H9 (cell line): ENCODE data around the gene FAM13B. TPM values are rescaled to one million over a fixed set of nuclear protein-coding genes. Genes with fewer than 3 reads are reported as not detected.

Experiments used
- DNase-seq: peaks from one replicate; pipeline ENCODE4 v3.0.0-alpha.2; 2017
- H2AFZ ChIP-seq: one replicate; pipeline ENCODE4 v1.6.1; 2013; ENCODE audit warnings: mild to moderate bottlenecking, low read length, control low read depth, moderate library complexity
- H2AK5ac ChIP-seq: 2 replicates; pipeline ENCODE4 v1.6.1; 2013; ENCODE audit warnings: low read length, control low read depth, mixed read lengths; ENCODE audit not compliant: insufficient read length
- H2BK120ac ChIP-seq: one replicate; pipeline ENCODE4 v1.6.1; 2013; ENCODE audit warnings: low read depth, mild to moderate bottlenecking, low read length, control low read depth, inconsistent platforms; ENCODE audit not compliant: poor library complexity, severe bottlenecking
- H2BK12ac ChIP-seq: 2 replicates; pipeline ENCODE4 v1.6.1; 2013; ENCODE audit warnings: low read length, control low read depth, mixed read lengths, low read depth; ENCODE audit not compliant: insufficient read length
- H2BK15ac ChIP-seq: 2 replicates; pipeline ENCODE4 v1.6.1; 2013; ENCODE audit warnings: low read depth, low read length, control low read depth
- H2BK20ac ChIP-seq: one replicate; pipeline ENCODE4 v1.6.1; 2013; ENCODE audit warnings: low read depth, mild to moderate bottlenecking, low read length, control low read depth, inconsistent platforms; ENCODE audit not compliant: poor library complexity, severe bottlenecking
- H2BK5ac ChIP-seq: 2 replicates; pipeline ENCODE4 v1.6.1; 2013; ENCODE audit warnings: low read length, control low read depth, mixed read lengths; ENCODE audit not compliant: insufficient read length
- H3K14ac ChIP-seq: 2 replicates; pipeline ENCODE4 v1.6.1; 2013; ENCODE audit warnings: low read length, control low read depth; ENCODE audit not compliant: insufficient read depth
- H3K18ac ChIP-seq: 2 replicates; pipeline ENCODE4 v1.6.1; 2013; ENCODE audit warnings: low read depth, mild to moderate bottlenecking, mixed read lengths, low read length, control low read depth; ENCODE audit not compliant: insufficient read length
- H3K23ac ChIP-seq: 2 replicates; pipeline ENCODE4 v1.6.1; 2013; ENCODE audit warnings: low read length, control low read depth, mixed read lengths, low read depth; ENCODE audit not compliant: insufficient read length
- H3K23me2 ChIP-seq: 2 replicates; pipeline ENCODE4 v1.6.1; 2013; ENCODE audit warnings: low read depth, mild to moderate bottlenecking, mixed read lengths, low read length, control low read depth; ENCODE audit not compliant: insufficient read length, poor library complexity, severe bottlenecking
- H3K27ac ChIP-seq: 2 replicates; pipeline ENCODE4 v1.5.1; 2013; ENCODE audit warnings: low read length, control low read depth, mixed read lengths, low read depth; ENCODE audit not compliant: insufficient read length
- H3K27me3 ChIP-seq: 2 replicates; pipeline ENCODE4 v1.6.1; 2013; ENCODE audit warnings: low read length, control low read depth, inconsistent platforms; ENCODE audit not compliant: insufficient read depth
- H3K4ac ChIP-seq: 2 replicates; pipeline ENCODE4 v1.6.1; 2013; ENCODE audit warnings: low read depth, mild to moderate bottlenecking, control low read depth, inconsistent platforms, low read length, moderate library complexity
- H3K4me1 ChIP-seq: 2 replicates; pipeline ENCODE4 v1.6.1; 2013; ENCODE audit warnings: low read length, control low read depth, inconsistent platforms; ENCODE audit not compliant: insufficient read depth
- H3K4me2 ChIP-seq: 2 replicates; pipeline ENCODE4 v1.6.1; 2013; ENCODE audit warnings: low read length, control low read depth, mixed read lengths; ENCODE audit not compliant: insufficient read length, insufficient read depth
- H3K56ac ChIP-seq: 2 replicates; pipeline ENCODE4 v1.6.1; 2013; ENCODE audit warnings: low read depth, mild to moderate bottlenecking, mixed read lengths, low read length, control low read depth; ENCODE audit not compliant: insufficient read length
- H3K79me1 ChIP-seq: 2 replicates; pipeline ENCODE4 v1.6.1; 2013; ENCODE audit warnings: low read depth, mild to moderate bottlenecking, moderate library complexity, low read length, control low read depth, inconsistent platforms; ENCODE audit not compliant: insufficient read depth, poor library complexity, severe bottlenecking
- H3K79me2 ChIP-seq: 2 replicates; pipeline ENCODE4 v1.6.1; 2013; ENCODE audit warnings: low read length, control low read depth, inconsistent platforms; ENCODE audit not compliant: insufficient read depth
- H3K9ac ChIP-seq: 2 replicates; pipeline ENCODE4 v1.6.1; 2013; ENCODE audit warnings: low read length, control low read depth, mixed read lengths; ENCODE audit not compliant: insufficient read length; ENCODE audit errors: extremely low read depth
- H3K9me3 ChIP-seq: one replicate; pipeline ENCODE4 v1.6.1; 2013; ENCODE audit warnings: low read depth, low read length, inconsistent platforms; ENCODE audit not compliant: control insufficient read depth
- H3T11ph ChIP-seq: one replicate; pipeline ENCODE4 v1.6.1; 2013; ENCODE audit warnings: mild to moderate bottlenecking, low read length, control low read depth, inconsistent platforms
- H4K20me1 ChIP-seq: one replicate; pipeline ENCODE4 v1.6.1; 2013; ENCODE audit not compliant: control insufficient read depth, insufficient read length, insufficient read depth
- H4K5ac ChIP-seq: 2 replicates; pipeline ENCODE4 v1.6.1; 2013; ENCODE audit warnings: low read depth, mild to moderate bottlenecking, mixed read lengths, low read length, control low read depth; ENCODE audit not compliant: insufficient read length
- H4K8ac ChIP-seq: replicated peaks from 2 replicates; pipeline ENCODE4 v1.6.1; 2013; ENCODE audit warnings: low read length, control low read depth, mixed read lengths, low read depth; ENCODE audit not compliant: insufficient read length
- H4K91ac ChIP-seq: 2 replicates; pipeline ENCODE4 v1.6.1; 2013; ENCODE audit warnings: low read depth, mild to moderate bottlenecking, moderate library complexity, mixed read lengths, low read length, control low read depth; ENCODE audit not compliant: insufficient read length
- H3K27ac Mint-ChIP-seq, 3 experiments: 2 replicates in 2 of 3; 3 replicates in 1 of 3; pipeline ENCODE4 v1.8.0; 2020 to 2021; ENCODE audit warnings: mixed read lengths in 3 of 3, mild to moderate bottlenecking in 1 of 3, moderate library complexity in 1 of 3
- H3K27me3 Mint-ChIP-seq: 2 replicates; pipeline ENCODE4 v1.8.0; 2021; ENCODE audit warnings: low read depth, mild to moderate bottlenecking, moderate library complexity, mixed read lengths
- H3K36me3 Mint-ChIP-seq, 3 experiments: 2 replicates in 2 of 3; 3 replicates in 1 of 3; pipeline ENCODE4 v1.8.0; 2020 to 2021; ENCODE audit warnings: low read depth in 3 of 3, mixed read lengths in 3 of 3; ENCODE audit not compliant: insufficient read depth in 1 of 3
- H3K4me1 Mint-ChIP-seq, 2 experiments: 2 replicates each; pipeline ENCODE4 v1.8.0; 2020; ENCODE audit warnings: mixed read lengths in 2 of 2
- H3K4me3 Mint-ChIP-seq, 2 experiments: 2 replicates in 1 of 2; 3 replicates in 1 of 2; pipeline ENCODE4 v1.8.0; 2020 to 2021; ENCODE audit warnings: mild to moderate bottlenecking in 2 of 2, mixed read lengths in 2 of 2, moderate library complexity in 1 of 2
- H3K9me3 Mint-ChIP-seq, 2 experiments: 2 replicates in 1 of 2; 3 replicates in 1 of 2; pipeline ENCODE4 v1.8.0; 2020; ENCODE audit warnings: mild to moderate bottlenecking in 2 of 2, mixed read lengths in 2 of 2, moderate library complexity in 1 of 2
- WGBS: extraction: QIAGEN DNeasy Blood & Tissue Kit; methylation state at CpG from one replicate; pipeline ENCODE4 v1.1.7; 2013; ENCODE audit warnings: missing lambda C conversion rate, low lambda C conversion rate, mixed read lengths; ENCODE audit not compliant: insufficient read length; ENCODE audit errors: extremely low coverage; 5-methylcytosine and 5-hydroxymethylcytosine counted together
- total RNA-seq: library from RNA; stranded (reverse); gene quantifications from 2 replicates; pipeline ENCODE4 v1.2.1, GENCODE V29; 2021
- TF ChIP-seq, protein P1 (sequence below): fragments of 200-600 bp; sonication (generic); conservative IDR thresholded peaks from 3 replicates; pipeline ENCODE4 v1.8.0; 2021; ENCODE audit warnings: antibody characterized with exemption, mild to moderate bottlenecking

Gene FAM13B
- total RNA-seq, 1 experiment from 2014 or later = 23.0 TPM

DNA sequence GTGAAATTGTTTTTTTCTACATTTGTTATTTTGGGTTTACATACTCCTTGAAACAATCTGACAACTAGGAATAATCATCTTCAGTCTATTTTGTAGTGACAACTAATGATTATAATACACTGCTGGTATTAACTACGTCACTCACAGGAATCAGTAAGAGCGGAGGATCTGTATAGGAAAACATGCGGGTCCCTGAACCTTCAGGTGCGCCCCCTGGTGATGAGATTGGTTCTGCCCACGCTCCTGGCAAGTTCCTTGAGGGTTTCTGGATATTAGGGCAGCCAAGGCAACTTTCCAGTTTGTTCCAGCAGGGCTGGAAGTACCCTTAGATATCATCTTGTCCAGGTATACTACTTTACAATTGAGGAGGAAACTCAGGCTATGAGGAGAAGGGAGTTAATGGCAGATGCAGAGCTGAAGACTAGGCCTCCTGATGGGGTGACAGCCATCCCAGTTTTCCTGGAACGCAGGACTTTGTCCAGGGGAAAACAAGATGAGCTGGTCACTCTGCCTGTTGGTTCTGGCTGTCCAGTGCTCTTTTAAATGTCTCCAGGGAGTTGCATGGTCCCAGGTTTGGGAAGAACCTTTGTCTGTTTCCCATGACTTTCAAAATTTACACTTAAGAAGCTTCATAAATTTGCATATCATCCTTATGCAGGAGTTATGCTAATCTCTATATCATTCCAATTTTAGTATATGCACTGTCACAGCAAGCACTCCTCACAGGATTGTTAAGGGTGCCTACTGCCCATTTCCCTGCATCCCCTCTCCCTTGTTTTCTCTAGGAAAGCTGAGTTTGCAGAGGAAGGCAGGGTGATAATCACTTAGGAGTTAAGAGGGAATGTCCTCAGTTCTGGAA lies 36.1 kb upstream of the FAM13B start:
- peak; percentile 77 for DNase-seq
- Histone ChIP-seq H3K4me1 (no peaks in the 10 kb centered on the region), H4K91ac (no peak overlapping the region), H4K20me1 (no peaks in the 10 kb centered on the region), H3K9ac (no peak overlapping the region), H3T11ph (no peak overlapping the region), H3K4ac (no peak overlapping the region), H2AFZ (no peak overlapping the region), H2BK120ac (no peak overlapping the region), H3K79me2 (no peaks in the 10 kb centered on the region), H3K79me1 (no peaks in the 10 kb centered on the region), H2AK5ac (no peak overlapping the region), H3K4me2 (no peak overlapping the region), H3K56ac (no peak overlapping the region), H4K8ac (no peak overlapping the region), H3K27me3 (no peaks in the 10 kb centered on the region), H3K18ac (no peak overlapping the region), H3K27ac (no peak overlapping the region), H2BK20ac (no peak overlapping the region), H3K23me2 (no peaks in the 10 kb centered on the region), H3K14ac (no peak overlapping the region), H4K5ac (no peak overlapping the region), H3K23ac (no peak overlapping the region), H3K9me3 (no peaks in the 10 kb centered on the region), H2BK5ac (no peak overlapping the region), H2BK12ac (no peak overlapping the region), H2BK15ac (no peak overlapping the region)
- H3K4me1 Mint-ChIP-seq = peaks cover 0 to 7% of the 10 kb centered on the region in 2 experiments; a peak in 3 of 4 replicates
- no peak overlapping the region for H3K27ac Mint-ChIP-seq
- peaks cover 0 to 1% (median 0%) of the 10 kb centered on the region in 3 experiments; a peak in 2 of 7 replicates for H3K36me3 Mint-ChIP-seq
- no CpG with 5 or more reads among the region's 6 CpGs for WGBS
- no peak overlapping the region for H3K4me3 Mint-ChIP-seq
- TF ChIP-seq, protein P1, sequence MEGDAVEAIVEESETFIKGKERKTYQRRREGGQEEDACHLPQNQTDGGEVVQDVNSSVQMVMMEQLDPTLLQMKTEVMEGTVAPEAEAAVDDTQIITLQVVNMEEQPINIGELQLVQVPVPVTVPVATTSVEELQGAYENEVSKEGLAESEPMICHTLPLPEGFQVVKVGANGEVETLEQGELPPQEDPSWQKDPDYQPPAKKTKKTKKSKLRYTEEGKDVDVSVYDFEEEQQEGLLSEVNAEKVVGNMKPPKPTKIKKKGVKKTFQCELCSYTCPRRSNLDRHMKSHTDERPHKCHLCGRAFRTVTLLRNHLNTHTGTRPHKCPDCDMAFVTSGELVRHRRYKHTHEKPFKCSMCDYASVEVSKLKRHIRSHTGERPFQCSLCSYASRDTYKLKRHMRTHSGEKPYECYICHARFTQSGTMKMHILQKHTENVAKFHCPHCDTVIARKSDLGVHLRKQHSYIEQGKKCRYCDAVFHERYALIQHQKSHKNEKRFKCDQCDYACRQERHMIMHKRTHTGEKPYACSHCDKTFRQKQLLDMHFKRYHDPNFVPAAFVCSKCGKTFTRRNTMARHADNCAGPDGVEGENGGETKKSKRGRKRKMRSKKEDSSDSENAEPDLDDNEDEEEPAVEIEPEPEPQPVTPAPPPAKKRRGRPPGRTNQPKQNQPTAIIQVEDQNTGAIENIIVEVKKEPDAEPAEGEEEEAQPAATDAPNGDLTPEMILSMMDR = peak; percentile 87
- H3K27me3 Mint-ChIP-seq = peaks cover 5% of the 10 kb centered on the region
- H3K9me3 Mint-ChIP-seq = peaks cover 4 to 7% of the 10 kb centered on the region in 2 experiments; a peak in 4 of 5 replicates
